ENCODE data around the gene PRR5. TPM values are rescaled to one million over a fixed set of nuclear protein-coding genes. Genes with fewer than 3 reads are reported as not detected.

Gene PRR5
- total RNA-seq, 4 donors from 2014 or later = 4.2 to 9.8 (median 7.1) TPM

DNA sequence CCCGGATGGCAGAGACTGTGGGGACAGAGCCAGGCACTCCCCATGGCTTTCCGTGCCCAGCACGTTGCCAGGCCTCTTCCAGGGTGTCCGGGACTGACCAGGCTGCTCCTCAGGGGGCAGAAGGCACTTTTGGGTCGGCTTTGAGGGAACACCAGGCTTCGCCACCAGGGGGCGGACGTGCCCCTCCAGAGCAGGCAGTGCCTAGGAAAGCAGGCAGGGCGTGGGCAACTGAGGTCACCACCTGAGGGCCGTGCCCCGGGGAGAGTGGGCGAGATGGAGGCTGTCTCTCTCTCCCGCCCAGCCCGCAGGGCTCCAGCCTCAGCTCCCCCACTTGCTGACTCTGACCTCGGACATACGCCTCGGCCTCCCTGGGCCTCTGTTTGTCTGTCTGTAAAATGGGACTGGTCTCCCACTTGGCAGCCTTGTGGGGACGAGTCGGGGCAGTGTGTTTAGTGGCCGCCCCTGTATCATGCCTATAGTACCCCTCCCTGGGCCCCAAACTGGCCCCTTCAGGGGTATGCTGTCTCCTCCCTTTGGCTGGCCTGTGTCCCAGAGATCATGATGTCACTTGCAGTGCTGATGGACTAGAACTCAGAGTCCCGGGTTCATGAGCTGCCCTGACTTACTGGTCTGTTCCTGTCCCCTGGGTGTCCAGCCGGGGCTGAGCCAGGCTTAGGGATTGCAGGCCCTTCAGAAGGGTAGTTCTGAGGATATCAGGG, 4.4 kb upstream of the PRR5 start:
- TF ChIP-seq CTCF (IDR thresholded peaks at IDR 0.05) = peak in 3 of 4 experiments; percentile 78 to 92 (median 89)
- no peak for TF ChIP-seq POLR2AphosphoS5 (IDR thresholded peaks at IDR 0.05)
- no peaks in the 10 kb centered on the region for H3K36me3 ChIP-seq
- peaks cover 55% of the 10 kb centered on the region for H3K27me3 ChIP-seq
- H3K27ac ChIP-seq = no peak overlapping the region
- peak; percentile 34 for ATAC-seq
- no peak overlapping the region for H3K4me3 ChIP-seq
- no peaks in the 10 kb centered on the region for H3K9me3 ChIP-seq
- no CpG with 5 or more reads among the region's 22 CpGs for WGBS, 2 donors (ENCODE audit: low coverage in 1 of 2)
- H3K4me1 ChIP-seq = peaks cover 0 to 31% (median 10%) of the 10 kb centered on the region in 3 donors

DNA sequence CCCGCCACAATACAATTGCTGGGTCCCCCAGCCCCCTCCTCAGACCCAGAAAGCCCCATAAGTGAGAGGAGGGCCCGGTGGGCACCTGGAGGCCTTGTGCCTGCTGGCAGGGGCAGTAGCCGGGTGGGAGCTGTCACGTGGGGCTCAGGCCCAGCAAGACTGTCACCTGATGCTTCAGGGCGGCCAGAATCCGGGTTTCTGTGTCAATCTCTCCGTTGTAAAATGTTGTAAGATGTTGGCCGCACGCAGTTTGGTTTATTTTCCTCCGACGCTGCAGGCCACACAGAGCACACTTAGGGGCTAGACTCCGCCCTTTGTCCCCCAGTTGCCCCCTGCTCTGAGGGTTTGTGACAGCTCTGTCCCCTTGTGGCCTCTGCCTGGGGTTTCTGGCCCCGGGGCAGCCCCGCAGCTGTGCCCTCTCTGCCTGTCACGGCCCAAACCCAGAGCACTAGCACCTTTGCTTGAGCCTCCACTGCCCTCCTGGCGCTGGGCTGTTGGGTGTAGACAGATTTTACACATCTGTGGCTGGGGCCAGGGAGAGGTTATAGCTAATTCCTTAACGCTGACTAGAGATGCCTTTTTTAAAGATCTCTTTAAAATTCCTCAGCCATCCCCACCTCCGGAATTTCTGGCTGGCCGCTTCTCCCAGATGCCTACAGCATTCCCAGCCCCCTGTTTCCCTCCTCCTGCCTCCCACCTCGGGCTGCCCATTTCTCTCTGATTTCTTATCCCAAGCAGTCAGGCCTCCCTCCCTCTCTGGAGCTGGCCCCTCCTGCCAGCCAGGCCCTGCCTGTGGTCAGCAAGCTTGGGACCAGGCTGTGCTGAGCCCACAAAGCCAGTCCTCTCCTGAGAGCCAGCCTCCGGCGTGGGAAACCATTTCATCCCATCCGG, 3.2 kb upstream of the PRR5 start:
- 30 to 65% methylated on average over 9 to 12 of the region's 23 CpGs for WGBS, 2 donors (ENCODE audit: low coverage in 1 of 2)
- Histone ChIP-seq H3K36me3 (no peaks in the 10 kb centered on the region), H3K4me3 (no peak overlapping the region), H3K27me3 (peaks cover 67% of the 10 kb centered on the region), H3K9me3 (no peaks in the 10 kb centered on the region), H3K27ac (peak overlapping the region in 3 of 4 donors; percentile 7 to 62 (median 35)), H3K4me1 (peaks cover 0 to 42% (median 15%) of the 10 kb centered on the region in 3 donors)
- TF ChIP-seq CTCF (IDR thresholded peaks at IDR 0.05) (no peak), POLR2A (IDR thresholded peaks at IDR 0.05) (no peak), EP300 (IDR thresholded peaks at IDR 0.05) (no peak), POLR2AphosphoS5 (IDR thresholded peaks at IDR 0.05) (no peak)
- ATAC-seq = peak; percentile 43

DNA sequence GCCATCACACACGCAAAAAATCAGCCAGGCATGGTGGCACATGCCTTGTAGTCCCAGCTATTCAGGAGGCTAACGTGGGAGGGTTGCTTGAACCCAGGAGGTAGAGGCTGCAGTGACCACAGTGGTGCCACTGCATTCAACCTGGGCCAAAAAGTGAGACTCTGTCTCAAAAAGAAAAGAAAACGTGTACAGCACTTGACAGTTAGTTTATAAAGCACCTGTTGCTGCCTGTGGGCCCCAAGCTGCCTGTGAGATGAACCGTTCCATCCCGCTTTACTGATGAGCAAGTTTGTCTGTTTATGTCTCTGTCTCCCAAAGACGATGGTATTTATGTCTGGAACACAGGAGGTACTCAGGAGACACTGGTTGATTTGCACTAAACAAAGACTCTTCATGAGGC, 1.5 kb upstream of the PRR5 start:
- H3K4me3 ChIP-seq = no peak overlapping the region
- TF ChIP-seq POLR2A (IDR thresholded peaks at IDR 0.05) = no peak
- TF ChIP-seq EP300 (IDR thresholded peaks at IDR 0.05) = no peak
- no peak for TF ChIP-seq POLR2AphosphoS5 (IDR thresholded peaks at IDR 0.05)
- TF ChIP-seq CTCF (IDR thresholded peaks at IDR 0.05) = no peak
- ATAC-seq = no peak
- 84% methylated on average over 6 of the region's 6 CpGs; no CpG with 5 or more reads in 1 of the 2 donors for WGBS, 2 donors (ENCODE audit: low coverage in 1 of 2)
- H3K27ac ChIP-seq = no peak overlapping the region
- H3K27me3 ChIP-seq = peaks cover 83% of the 10 kb centered on the region
- no peaks in the 10 kb centered on the region for H3K9me3 ChIP-seq
- no peaks in the 10 kb centered on the region for H3K36me3 ChIP-seq
- peaks cover 0 to 42% (median 15%) of the 10 kb centered on the region in 3 donors for H3K4me1 ChIP-seq

DNA sequence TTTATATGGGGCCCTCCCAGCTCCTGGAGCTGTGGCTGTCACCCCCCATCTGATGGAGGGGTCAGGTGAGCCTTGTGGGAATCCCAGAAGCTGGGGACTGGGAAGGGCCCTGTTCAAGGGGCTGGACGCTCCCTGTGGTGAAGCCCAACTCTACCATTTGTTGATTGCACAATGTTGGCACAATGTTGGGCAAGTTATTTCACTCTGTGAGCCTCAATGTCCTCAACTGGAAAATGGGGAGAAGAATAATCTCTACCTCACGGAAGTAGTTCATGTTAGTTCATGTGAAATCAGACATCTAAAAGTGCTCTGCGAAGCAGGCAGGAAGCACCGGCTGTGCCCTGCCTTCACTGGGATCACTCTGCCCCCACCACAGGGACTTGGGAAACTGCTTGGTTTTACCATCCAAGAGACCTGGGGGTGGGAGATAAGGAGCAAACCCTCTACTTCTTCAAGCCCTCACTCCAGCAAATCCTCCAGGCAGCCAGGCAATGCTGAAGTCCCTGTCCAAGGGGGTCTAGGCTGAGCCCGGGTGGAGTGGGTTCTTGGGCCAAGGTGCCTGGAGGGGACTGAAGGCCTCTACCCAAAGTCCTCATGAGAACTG, 715 bp upstream of the PRR5 start:
- Histone ChIP-seq H3K4me3 (peak overlapping the region in 1 of 2 donors; percentile 57), H3K27me3 (peaks cover 91% of the 10 kb centered on the region), H3K36me3 (no peaks in the 10 kb centered on the region), H3K4me1 (peaks cover 0 to 42% (median 15%) of the 10 kb centered on the region in 3 donors), H3K9me3 (no peaks in the 10 kb centered on the region), H3K27ac (peak overlapping the region in 1 of 4 donors; percentile 6)
- WGBS, 2 donors (ENCODE audit: low coverage in 1 of 2) = 83 to 90% methylated on average over 2 to 3 of the region's 5 CpGs
- no peak for TF ChIP-seq POLR2A (IDR thresholded peaks at IDR 0.05)
- TF ChIP-seq CTCF (IDR thresholded peaks at IDR 0.05) = no peak
- no peak for TF ChIP-seq POLR2AphosphoS5 (IDR thresholded peaks at IDR 0.05)
- no peak for ATAC-seq

All from gastroesophageal sphincter (tissue), 4 donors.